ENCODE results near the gene TMEM178A. TPM values are rescaled to one million over a fixed set of nuclear protein-coding genes. Genes with fewer than 3 reads are reported as not detected.

Gene TMEM178A
- total RNA-seq, 4 donors from 2014 or later = 0.29 to 0.38 TPM; not detected in 2

DNA sequence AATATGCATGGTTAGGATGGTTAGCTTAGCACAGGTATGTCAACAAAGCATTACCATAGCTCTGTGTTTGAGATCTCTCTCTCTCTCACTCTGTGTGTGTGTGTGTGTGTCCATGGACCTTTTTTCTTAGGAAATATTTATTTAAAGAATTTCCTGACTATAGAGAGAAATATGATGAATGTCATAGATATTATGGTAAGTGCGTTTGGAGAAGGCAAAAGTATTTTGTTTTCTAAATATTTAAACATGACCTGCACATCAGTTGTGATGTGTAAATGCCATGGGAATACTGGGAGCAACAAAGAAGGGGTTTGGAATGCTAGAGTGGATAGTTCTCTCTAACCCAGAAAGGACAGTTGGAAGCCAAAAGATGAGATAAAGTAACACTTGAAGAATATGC lies 3.9 kb upstream of the TMEM178A start:
- no peaks in the 10 kb centered on the region for H3K36me3 ChIP-seq
- no peak overlapping the region for H3K27ac ChIP-seq
- H3K27me3 ChIP-seq = peaks cover 0 to 25% (median 2%) of the 10 kb centered on the region in 4 donors
- no peak for TF ChIP-seq POLR2A (IDR thresholded peaks at IDR 0.05)
- TF ChIP-seq, protein P1, sequence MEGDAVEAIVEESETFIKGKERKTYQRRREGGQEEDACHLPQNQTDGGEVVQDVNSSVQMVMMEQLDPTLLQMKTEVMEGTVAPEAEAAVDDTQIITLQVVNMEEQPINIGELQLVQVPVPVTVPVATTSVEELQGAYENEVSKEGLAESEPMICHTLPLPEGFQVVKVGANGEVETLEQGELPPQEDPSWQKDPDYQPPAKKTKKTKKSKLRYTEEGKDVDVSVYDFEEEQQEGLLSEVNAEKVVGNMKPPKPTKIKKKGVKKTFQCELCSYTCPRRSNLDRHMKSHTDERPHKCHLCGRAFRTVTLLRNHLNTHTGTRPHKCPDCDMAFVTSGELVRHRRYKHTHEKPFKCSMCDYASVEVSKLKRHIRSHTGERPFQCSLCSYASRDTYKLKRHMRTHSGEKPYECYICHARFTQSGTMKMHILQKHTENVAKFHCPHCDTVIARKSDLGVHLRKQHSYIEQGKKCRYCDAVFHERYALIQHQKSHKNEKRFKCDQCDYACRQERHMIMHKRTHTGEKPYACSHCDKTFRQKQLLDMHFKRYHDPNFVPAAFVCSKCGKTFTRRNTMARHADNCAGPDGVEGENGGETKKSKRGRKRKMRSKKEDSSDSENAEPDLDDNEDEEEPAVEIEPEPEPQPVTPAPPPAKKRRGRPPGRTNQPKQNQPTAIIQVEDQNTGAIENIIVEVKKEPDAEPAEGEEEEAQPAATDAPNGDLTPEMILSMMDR (IDR thresholded peaks at IDR 0.05) = no peak
- H3K9me3 ChIP-seq = no peaks in the 10 kb centered on the region
- intact Hi-C loops (cut with DNase I) = no loop called here
- DNase-seq = no peak
- H3K4me1 ChIP-seq = peaks cover 0 to 17% (median 9%) of the 10 kb centered on the region in 3 donors
- H3K4me3 ChIP-seq = no peak overlapping the region
- 39 to 72% methylated on average over 1 of the region's 1 CpG for WGBS, 2 donors

DNA sequence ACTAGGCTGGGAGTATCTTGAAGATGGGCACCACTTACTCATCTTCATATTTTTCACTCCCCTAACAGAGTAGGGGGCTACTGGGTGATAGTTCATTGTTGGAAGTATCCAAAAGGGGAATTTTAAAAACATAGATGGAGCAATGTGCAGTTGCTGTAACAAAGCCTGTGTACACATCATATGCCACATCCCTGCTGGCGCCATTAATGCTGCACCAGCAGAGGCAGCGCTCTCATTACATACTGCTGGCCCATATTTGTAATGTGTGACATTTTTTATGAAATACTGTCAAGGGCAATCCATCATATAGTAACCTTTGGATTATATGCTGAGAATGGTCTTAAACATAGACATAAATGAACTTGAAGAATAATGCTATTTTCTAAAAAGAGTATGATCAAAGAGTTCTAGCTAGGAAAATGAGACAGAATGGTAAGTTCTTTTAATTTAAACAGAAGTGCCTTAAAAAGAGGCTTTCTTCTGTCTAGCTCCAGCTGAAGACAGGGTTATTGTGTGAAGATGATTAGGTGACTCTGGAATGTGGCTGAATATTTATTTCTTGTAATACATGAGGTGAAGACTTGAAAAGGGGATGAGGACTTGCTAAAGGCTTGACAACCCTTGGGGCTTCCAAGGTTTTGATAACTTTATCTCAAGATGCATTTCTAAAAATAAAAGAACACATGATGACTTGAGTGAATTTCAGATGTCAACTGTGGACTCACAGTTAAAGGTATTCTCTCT lies 2.4 kb upstream of the TMEM178A start:
- intact Hi-C loops (cut with DNase I) = no loop called here

DNA sequence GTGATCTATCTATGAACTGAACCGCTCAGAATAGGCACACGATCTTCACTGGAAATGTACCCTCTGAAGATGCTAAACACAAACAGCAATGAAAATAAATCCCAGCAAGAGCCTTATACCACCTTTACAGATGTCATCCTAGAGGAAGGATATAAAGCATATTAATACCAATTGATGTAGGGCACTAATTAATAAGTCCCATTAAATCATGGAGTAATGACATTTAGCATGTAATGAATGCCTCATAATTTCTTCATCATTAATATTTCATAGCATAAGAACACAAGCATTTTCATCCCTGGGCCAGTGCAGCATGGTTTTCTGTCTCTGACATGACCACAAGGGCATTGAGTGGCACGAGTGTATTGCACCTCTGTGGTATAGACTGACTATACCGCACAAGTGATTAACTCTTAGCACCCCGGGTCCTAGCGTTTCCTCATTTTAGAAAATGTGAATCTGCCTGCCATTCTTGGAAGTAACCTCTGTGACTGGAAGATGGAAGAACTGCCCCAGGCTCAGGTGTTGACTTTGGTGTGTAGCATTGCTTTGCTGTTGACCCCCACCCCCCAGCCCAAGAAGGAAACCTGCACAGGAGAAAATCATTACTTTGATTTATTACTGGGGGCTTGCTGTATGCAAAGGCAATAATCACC lies 1.4 kb upstream of the TMEM178A start:
- TF ChIP-seq, protein P1 (IDR thresholded peaks at IDR 0.05) = no peak
- no peak for TF ChIP-seq POLR2A (IDR thresholded peaks at IDR 0.05)
- Histone ChIP-seq H3K27ac (no peak overlapping the region), H3K4me1 (peaks cover 0 to 20% (median 9%) of the 10 kb centered on the region in 3 donors), H3K36me3 (no peaks in the 10 kb centered on the region), H3K27me3 (peaks cover 0 to 51% (median 10%) of the 10 kb centered on the region in 4 donors), H3K4me3 (no peak overlapping the region), H3K9me3 (no peaks in the 10 kb centered on the region)
- intact Hi-C loops (cut with DNase I) = no loop called here
- no peak for DNase-seq
- 53 to 69% methylated on average over 6 of the region's 6 CpGs for WGBS, 2 donors

More for the DNA sequence above, 2.4 kb upstream of the TMEM178A start:
- H3K9me3 ChIP-seq = no peaks in the 10 kb centered on the region
- H3K27me3 ChIP-seq = peaks cover 0 to 41% (median 10%) of the 10 kb centered on the region in 4 donors
- H3K36me3 ChIP-seq = no peaks in the 10 kb centered on the region
- 86 to 97% methylated on average over 2 of the region's 2 CpGs for WGBS, 2 donors
- peaks cover 0 to 20% (median 9%) of the 10 kb centered on the region in 3 donors for H3K4me1 ChIP-seq
- no peak overlapping the region for H3K27ac ChIP-seq
- DNase-seq = no peak
- TF ChIP-seq, protein P1 (IDR thresholded peaks at IDR 0.05) = no peak
- no peak for TF ChIP-seq POLR2A (IDR thresholded peaks at IDR 0.05)
- no peak overlapping the region for H3K4me3 ChIP-seq

DNA sequence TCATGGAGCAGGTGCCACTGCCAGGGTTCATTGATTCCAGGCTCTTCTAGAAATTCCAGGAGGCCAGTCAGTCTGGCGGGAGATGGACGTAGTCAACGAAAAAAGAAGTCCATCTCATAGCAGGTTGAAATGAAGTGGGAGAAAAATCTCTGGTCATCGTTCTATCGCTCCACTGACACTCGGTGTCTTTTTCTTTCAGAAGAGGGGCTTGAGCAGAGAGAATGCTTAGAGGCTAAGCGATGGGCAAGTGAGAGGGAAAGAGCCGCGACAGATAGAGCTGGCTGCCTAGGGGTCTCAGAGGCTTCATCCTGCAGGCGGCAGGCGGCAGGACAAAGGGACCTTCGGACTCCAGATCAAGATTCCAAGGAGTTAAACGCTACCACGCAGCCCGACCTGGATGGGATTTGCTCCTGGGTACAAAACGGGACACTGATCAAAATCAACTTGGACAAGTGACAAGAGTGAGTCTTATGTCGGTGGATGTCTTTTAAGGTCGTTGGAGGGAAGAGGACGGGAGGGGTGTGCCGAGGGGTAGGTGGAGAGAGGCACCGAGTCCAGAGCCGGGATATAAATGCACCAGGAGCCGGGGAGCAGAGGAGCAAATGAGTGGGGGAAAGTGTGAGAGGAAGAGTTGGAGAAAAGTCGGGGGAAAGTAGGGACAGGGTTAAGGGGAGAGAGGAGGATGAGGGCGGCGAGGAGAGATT lies 677 bp upstream of the TMEM178A start:
- H3K4me1 ChIP-seq = peaks cover 0 to 20% (median 9%) of the 10 kb centered on the region in 3 donors
- peaks cover 0 to 57% (median 10%) of the 10 kb centered on the region in 4 donors for H3K27me3 ChIP-seq
- H3K27ac ChIP-seq = no peak overlapping the region
- TF ChIP-seq POLR2A (IDR thresholded peaks at IDR 0.05) = no peak
- TF ChIP-seq, protein P1 (IDR thresholded peaks at IDR 0.05) = no peak
- peak overlapping the region in 3 of 4 donors; percentile 38 to 64 (median 58) for H3K4me3 ChIP-seq
- no peak for DNase-seq
- intact Hi-C loops (cut with DNase I) = no loop called here
- 47 to 50% methylated on average over 26 of the region's 26 CpGs for WGBS, 2 donors
- H3K36me3 ChIP-seq = no peaks in the 10 kb centered on the region
- no peaks in the 10 kb centered on the region for H3K9me3 ChIP-seq
